ENCODE results near the gene AGAP1.

Gene AGAP1

GRCh38 chr2:235489897-235490296 is 3.9 kb upstream of the AGAP1 start:
- DNase-seq: no peak

- no peak for DNase-seq
These were observed 946 bp upstream of the AGAP1 start for GRCh38 chr2:235492850-235493344.

GRCh38 chr2:235493402-235493774 is 455 bp upstream of the AGAP1 start:
- no peak for DNase-seq

- peak in 1 of 5 experiments; percentile 28 for DNase-seq
These were observed 1.0 kb downstream of the AGAP1 start for GRCh38 chr2:235494716-235495372.

GRCh38 chr2:235495373-235496238 is 1.8 kb downstream of the AGAP1 start:
- no peak for DNase-seq

GRCh38 chr2:235496239-235496621 is 2.4 kb downstream of the AGAP1 start:
- DNase-seq: no peak

GRCh38 chr2:235497096-235497495 is 3.3 kb downstream of the AGAP1 start:
- no peak for DNase-seq

GRCh38 chr2:235498541-235498940 is 4.7 kb downstream of the AGAP1 start:
- no peak for DNase-seq

- DNase-seq: no peak
These were observed 5.3 kb downstream of the AGAP1 start for GRCh38 chr2:235498946-235499812.

GRCh38 chr2:235500110-235500760 is 6.4 kb downstream of the AGAP1 start:
- no peak for DNase-seq

- peak in 1 of 5 experiments; percentile 50 for DNase-seq
These were observed 7.2 kb downstream of the AGAP1 start for GRCh38 chr2:235500761-235501672.

- DNase-seq: no peak
These were observed 7.8 kb downstream of the AGAP1 start for GRCh38 chr2:235501673-235502031.

- no peak for DNase-seq
These were observed 8.5 kb downstream of the AGAP1 start for GRCh38 chr2:235502336-235502735.

- DNase-seq: no peak
These were observed 10.8 kb downstream of the AGAP1 start for GRCh38 chr2:235504441-235505180.

- DNase-seq: no peak
These were observed 11.4 kb downstream of the AGAP1 start for GRCh38 chr2:235505181-235505741.

GRCh38 chr2:235506291-235506996 is 12.6 kb downstream of the AGAP1 start:
- no peak for DNase-seq

GRCh38 chr2:235506997-235507615 is 13.3 kb downstream of the AGAP1 start:
- DNase-seq: no peak

- no peak for DNase-seq
These were observed 14.1 kb downstream of the AGAP1 start for GRCh38 chr2:235507928-235508327.

All from T-helper 2 cell (primary cell).